ENCODE data around the gene LETMD1.
"Not testable (repeated sequence)": the region's sequence is repeated elsewhere in the genome, so short reads cannot be mapped to it uniquely, and the experiment has no call there.

The LETMD1 gene, protein sequence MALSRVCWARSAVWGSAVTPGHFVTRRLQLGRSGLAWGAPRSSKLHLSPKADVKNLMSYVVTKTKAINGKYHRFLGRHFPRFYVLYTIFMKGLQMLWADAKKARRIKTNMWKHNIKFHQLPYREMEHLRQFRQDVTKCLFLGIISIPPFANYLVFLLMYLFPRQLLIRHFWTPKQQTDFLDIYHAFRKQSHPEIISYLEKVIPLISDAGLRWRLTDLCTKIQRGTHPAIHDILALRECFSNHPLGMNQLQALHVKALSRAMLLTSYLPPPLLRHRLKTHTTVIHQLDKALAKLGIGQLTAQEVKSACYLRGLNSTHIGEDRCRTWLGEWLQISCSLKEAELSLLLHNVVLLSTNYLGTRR

DNA sequence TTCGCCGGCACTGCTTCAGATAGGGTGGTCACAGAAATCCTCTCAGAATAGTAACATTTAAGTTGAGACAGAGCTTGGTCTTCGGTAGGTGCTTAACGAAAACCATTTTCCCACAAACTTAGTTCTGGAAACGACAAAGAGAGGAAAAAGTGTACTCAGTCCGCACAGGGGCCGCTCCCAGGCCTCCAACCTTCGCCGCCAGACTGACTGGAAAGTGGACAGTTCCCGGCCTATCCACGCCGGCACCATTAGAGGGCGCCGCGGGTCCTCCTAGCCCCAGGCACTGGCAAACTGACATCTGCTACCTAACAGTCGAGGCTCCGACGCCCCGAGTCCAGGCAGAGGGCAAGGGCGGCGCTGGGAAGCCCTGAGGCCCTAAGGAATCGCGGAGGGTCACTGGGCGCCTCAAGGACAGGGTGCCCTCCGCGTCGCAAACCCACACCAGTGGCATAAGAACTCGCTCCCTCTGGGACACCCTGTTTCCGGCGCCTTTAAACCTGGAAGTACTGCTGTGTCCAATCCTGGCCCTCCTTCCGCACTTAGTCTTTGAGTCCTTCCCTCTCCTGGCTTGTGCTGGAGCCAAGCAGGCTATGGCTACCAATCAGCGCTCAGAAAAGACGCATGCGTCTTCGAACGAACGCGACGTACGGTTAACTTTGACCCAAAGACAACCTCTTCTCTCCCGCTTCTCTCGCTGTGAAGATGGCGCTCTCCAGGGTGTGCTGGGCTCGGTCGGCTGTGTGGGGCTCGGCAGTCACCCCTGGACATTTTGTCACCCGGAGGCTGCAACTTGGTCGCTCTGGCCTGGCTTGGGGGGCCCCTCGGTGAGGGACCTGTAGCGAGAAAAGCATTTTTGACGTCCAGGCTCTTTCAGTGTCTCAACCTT lies at the start of gene LETMD1:
Gene LETMD1 (plus strand): TSS at position 673 of the 886 bp plus-strand sequence. CDS start 30 bp downstream, at position 703.
- peak; percentile 88 for DNase-seq

DNA sequence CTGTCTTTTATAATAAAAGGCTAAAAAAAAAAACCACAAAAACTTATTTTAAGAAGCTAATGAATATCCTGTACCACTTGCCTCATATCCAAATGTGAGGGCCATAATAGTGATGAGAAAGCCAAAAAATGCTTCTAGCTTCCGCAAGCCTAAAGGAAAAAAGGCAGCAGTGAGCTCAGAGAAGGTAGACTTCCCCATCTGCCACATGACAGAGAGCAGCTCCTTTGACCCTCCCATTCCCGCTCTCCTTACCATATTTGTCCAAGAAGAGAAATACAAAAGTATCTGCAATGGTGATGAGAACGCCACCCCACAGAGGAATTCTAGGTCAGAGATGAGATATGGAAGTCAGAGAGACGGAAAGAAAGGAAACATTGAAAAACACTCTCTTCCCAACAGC lies 49.0 kb upstream of the LETMD1 start:
- DNase-seq, result no peak

GRCh38 chr12:51000245-51000644 lies 47.9 kb upstream of the LETMD1 start:
- no peak for DNase-seq

GRCh38 chr12:51001799-51002198 lies 46.3 kb upstream of the LETMD1 start:
- DNase-seq, result no peak

DNA sequence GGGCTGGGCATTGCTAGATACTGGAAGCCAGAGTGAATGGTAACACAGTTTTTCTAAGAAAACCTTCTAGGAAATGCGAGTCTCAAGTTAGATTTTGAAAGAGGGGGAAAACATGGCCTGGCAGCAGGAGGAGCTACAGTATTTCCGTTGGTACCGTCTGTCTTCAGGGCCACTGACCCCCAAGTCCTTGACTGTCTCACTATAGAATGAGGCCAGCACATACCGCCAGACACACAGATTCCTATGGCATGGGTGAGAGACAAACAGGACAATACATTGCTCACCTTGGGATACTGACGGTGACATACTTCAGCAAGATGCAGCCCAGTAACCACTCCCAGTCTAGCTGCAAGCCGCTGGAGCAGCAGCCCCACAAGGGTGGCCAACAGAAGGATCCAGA lies 43.6 kb upstream of the LETMD1 start:
- no peak for DNase-seq

DNA sequence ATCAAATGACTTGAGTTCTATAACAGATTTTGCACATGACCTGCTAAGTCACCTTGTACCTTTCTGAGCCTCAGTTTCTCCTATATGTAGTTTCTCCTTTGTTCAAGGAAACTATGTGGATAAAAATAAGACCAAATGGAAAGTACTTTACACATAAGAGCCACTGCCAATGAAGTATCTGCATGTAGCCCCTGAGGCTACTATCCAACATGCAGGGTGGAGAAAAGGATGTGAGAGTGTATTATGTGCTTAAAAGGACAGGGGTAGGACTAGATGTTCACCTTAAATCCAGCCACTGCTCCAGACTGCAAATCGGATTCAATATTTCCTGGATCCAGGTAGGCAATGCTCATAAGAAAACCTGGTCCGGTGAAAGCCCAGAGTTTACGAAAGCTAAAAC lies 43.1 kb upstream of the LETMD1 start:
- no peak for DNase-seq

DNA sequence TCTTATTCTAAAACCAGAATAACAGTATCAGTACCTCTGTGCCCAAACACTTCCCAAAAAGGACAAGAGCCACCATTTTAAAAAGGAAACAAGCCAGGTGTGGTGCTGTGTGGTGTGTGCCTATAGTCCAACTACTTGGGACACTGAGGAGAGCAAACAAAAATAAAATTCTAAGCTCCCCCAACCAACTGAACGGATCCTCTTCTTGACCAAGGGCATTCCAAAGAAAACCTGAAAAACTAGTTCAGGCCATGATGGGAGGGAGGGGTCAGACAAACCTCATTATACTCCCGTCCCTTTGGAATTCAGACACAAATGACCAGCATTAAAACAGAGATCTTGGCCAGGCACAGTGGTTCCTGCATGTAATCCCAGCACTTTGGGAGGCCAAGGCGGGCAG lies 42.5 kb upstream of the LETMD1 start:
- DNase-seq, result no peak

DNA sequence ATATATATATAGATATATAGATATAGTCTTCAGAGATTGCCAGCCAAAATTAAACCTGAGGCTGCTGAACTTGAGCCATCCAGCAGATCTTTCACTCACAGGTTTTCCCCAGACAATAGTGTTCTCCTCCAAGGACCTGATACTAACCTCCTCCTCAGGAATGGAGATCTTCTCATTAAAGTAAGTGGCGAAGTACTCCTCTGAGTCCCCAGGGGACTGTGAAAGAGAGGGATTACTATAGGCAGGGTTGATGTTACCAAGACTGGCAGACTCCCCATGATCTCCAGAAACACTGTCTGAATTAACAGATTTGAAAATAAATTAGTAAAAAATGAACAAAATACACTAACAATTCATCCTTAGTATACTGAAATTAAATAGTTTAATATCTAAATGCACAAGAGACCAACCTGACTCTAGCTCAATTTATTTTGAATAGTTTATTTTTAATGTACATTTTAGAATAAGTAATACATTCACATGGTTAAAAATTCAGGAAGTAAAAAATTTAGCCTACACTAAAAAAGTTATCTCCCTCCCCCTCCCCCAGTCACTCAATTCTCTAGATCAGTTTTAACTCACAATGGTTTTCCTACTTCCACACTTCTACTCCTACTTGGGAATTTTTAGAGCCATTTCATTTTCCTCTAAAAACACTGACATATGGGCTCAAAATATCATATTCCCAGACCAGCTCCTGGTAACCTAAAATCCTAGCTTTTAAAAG lies 39.6 kb upstream of the LETMD1 start:
- DNase-seq, result no peak

- peak; percentile 76 for DNase-seq
These were observed 39.1 kb upstream of the LETMD1 start for GRCh38 chr12:51009056-51009440.

DNA sequence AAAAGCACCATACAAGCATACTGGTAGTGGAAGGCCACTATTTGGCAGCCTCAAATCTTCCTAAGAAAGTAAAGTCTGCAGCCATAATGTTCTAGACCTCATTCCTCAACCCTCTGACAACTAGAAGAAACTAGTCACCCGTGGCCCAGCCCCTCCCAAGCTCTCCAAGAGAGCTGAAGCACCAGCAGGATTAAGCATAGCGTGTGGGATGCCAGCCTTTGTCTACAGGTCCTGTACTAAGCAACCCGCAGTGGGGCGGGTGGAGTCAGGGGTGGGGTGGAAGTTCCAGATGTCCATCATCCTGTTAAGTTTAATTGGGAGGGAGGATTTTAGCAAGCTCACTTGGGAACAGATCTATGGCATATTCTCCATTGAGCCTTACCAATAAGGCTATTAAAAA lies 36.2 kb upstream of the LETMD1 start:
- no peak for DNase-seq

- no peak for DNase-seq
These were observed 35.4 kb upstream of the LETMD1 start for GRCh38 chr12:51012570-51013236.

DNA sequence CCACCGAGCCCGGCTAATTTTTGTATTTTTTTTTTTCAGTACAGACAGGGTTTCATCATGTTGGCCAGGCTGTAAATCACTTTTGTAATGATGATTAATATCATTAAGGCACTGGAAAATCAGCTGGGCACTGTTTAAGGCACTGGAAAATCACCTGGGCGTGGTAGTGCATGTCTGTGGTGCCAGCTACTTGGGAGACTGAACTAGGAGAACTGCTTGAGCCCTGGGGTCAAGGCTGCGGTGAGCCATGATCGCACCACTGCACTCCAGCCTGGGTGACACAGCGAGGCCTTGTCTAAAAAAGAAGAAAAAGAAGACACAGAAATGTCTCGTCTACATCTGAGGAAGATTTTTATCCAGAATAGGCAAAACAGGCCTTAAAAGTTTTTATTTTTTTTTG lies 34.7 kb upstream of the LETMD1 start:
- DNase-seq, result no peak

- not testable (repeated sequence) for DNase-seq
These were observed 33.7 kb upstream of the LETMD1 start for GRCh38 chr12:51014467-51014866.

GRCh38 chr12:51017452-51017851 lies 30.7 kb upstream of the LETMD1 start:
- DNase-seq, result no peak

DNA sequence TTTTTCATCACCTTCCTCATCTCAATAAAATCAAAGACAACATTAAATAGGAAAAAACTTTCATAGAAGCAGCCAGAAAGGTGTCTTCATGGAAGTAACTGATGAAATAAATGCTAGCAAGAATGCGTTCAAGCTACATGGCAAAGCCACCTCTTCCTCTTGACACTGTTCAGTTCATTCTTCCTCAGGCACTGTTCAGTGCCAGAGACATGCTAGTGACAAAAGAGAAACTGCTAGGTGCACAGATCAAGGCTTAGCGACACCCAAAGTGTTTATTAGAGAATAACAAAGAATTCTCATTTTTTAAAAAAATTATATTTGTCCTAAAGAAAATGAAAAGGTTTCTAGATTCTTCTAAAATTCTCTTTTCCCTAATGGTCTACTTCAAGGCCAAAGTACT lies 29.2 kb upstream of the LETMD1 start:
- DNase-seq, result no peak

GRCh38 chr12:51019927-51020326 lies 28.2 kb upstream of the LETMD1 start:
- DNase-seq, result no peak

DNA sequence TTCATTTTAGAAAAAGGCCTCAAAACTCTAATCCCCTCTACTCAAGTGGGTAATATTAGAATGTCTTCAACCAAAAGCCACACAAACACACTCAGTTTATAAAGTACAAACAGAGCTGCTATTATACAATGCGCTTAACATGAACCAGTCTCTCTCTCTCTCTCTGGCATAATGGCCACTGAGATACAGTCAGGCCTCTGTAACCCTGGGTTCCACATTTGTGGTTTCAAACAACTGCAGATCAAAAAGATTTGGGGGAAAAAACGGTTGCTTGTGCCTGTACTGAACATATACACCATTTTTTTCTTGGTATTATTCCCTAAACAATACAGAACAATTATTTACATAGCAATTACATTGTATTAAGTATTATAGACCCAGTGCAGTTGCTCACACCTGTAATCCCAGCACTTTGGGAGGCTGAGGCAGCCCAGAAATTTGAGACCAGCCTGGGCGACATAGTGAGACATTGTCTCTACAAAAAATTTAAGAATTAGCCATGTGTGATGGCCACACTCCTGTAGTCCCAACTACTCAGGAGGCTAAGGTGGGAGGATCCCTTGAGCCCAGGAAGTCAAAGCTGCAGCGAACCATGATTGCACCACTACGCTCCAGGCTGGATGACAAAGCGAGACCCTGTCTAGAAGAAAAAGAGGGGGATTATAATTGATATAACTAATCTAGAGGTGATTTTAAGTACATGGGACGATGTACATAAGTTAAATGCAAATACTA lies 27.5 kb upstream of the LETMD1 start:
- no peak for DNase-seq

- no peak for DNase-seq
These were observed 26.4 kb upstream of the LETMD1 start for GRCh38 chr12:51021694-51022093.

DNA sequence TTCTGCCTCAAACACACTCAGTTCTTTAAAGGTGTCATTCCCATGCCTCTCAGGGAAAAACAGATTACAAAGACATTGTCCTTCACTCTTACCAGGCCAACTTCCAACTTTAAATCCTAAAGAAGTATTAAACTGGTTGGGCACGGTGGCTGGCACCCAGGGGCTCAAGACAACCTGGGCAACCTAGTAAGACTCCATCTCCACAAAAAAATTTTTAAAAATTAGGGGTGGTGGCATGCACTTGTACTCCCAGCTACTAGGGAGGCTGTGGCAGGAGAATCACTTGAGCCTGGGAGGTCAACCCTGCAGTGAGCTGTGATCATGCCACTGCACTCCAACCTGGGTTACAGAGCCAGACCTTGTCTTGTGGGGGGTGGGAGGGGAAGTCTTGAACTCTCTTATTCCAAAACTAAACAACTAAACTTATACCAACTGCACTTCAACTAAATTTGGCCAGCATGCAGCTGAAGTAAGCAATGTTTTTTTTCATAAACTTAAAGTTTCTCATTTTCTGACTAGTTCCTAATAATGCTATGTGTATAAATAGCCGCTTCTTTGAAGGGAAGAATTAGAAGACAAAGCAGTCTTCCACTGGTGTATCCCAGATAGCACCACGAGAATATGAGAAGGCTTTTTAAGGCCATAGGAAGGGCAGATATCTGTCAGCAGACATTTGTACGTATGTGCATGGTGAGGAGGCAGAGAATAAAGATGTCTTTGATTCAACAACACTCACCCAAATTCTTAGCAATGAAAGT lies 24.3 kb upstream of the LETMD1 start:
- no peak for DNase-seq

- no peak for DNase-seq
These were observed 22.7 kb upstream of the LETMD1 start for GRCh38 chr12:51025338-51025835.
